A673 (cell line): Measurements from ENCODE around the gene IRS2.

ENCODE experiments used
- CTCF ChIP-seq: fragments of 300-800, 200-600 bp; sonication (generic); conservative IDR thresholded peaks from 2 replicates; pipeline ENCODE4 v1.5.1; 2017; ENCODE audit warnings: low read depth, mild to moderate bottlenecking, antibody characterized with exemption, low read length, moderate library complexity, mixed read lengths
- EZH2 ChIP-seq: fragments of 200-600 bp; sonication (generic); IDR thresholded peaks from 2 replicates; pipeline ENCODE4 v1.6.1; 2017; ENCODE audit warnings: borderline replicate concordance, low read depth, mild to moderate bottlenecking, mixed read lengths, antibody characterized with exemption, low read length; ENCODE audit not compliant: poor library complexity, severe bottlenecking

GRCh38 chr13:109770436-109770835 is 15.9 kb downstream of the IRS2 start:
- TF ChIP-seq CTCF (no peak), EZH2 (no peak)
